Parathyroid adenoma (tissue), 2 donors: ENCODE data around the gene THSD4.

Experiments used
- H2AFZ ChIP-seq: fragments of 300-600 bp; sonication (generic); one replicate; pipeline ENCODE4 v1.7.0; 2017; ENCODE audit warnings: antibody characterized with exemption, mild to moderate bottlenecking
- H3K27ac ChIP-seq: fragments of 300-600 bp; sonication (generic); one replicate; pipeline ENCODE4 v1.7.0; 2017
- H3K27me3 ChIP-seq: fragments of 300-600 bp; sonication (generic); one replicate; pipeline ENCODE4 v1.7.0; 2017; ENCODE audit warnings: low read length; ENCODE audit not compliant: control insufficient read depth, insufficient read depth
- H3K36me3 ChIP-seq: fragments of 300-600 bp; sonication (generic); one replicate; pipeline ENCODE4 v1.7.0; 2017; ENCODE audit warnings: low read length; ENCODE audit not compliant: control insufficient read depth, insufficient read depth
- H3K4me1 ChIP-seq: fragments of 300-600 bp; sonication (generic); one replicate; pipeline ENCODE4 v1.7.0; 2017; ENCODE audit warnings: control low read depth
- H3K4me2 ChIP-seq: fragments of 300-600 bp; sonication (generic); one replicate; pipeline ENCODE4 v1.7.0; 2017; ENCODE audit warnings: low read length
- H3K4me3 ChIP-seq: fragments of 300-600 bp; sonication (generic); one replicate; pipeline ENCODE4 v1.7.0; 2017; ENCODE audit warnings: low read depth, low read length
- H3K79me2 ChIP-seq: fragments of 300-600 bp; sonication (generic); one replicate; pipeline ENCODE4 v1.7.0; 2017; ENCODE audit warnings: control low read depth
- H3K9ac ChIP-seq: fragments of 300-600 bp; sonication (generic); one replicate; pipeline ENCODE4 v1.7.0; 2017; ENCODE audit warnings: mild to moderate bottlenecking
- H3K9me3 ChIP-seq: fragments of 300-600 bp; sonication (generic); one replicate; pipeline ENCODE4 v1.7.0; 2017; ENCODE audit warnings: low read length; ENCODE audit not compliant: control insufficient read depth
- CTCF ChIP-seq: fragments of 300-600 bp; sonication (generic); IDR thresholded peaks from one replicate; pipeline ENCODE4 v1.7.0; 2017; ENCODE audit warnings: antibody characterized with exemption, mild to moderate bottlenecking
- donor health status: primary hyperparathyroidism.

THSD4 gene

GRCh38 chr15:71679793-71680353 lies 564.6 kb downstream of the THSD4 start:
- Histone ChIP-seq H3K79me2 (no peaks in the 10 kb centered on the region), H3K36me3 (no peaks in the 10 kb centered on the region), H3K4me1 (no peaks in the 10 kb centered on the region), H3K9ac (no peak overlapping the region), H3K27ac (no peak overlapping the region), H3K27me3 (no peaks in the 10 kb centered on the region), H2AFZ (no peak overlapping the region), H3K4me2 (no peak overlapping the region), H3K9me3 (no peaks in the 10 kb centered on the region), H3K4me3 (no peak overlapping the region)
- no peak for TF ChIP-seq CTCF

DNA sequence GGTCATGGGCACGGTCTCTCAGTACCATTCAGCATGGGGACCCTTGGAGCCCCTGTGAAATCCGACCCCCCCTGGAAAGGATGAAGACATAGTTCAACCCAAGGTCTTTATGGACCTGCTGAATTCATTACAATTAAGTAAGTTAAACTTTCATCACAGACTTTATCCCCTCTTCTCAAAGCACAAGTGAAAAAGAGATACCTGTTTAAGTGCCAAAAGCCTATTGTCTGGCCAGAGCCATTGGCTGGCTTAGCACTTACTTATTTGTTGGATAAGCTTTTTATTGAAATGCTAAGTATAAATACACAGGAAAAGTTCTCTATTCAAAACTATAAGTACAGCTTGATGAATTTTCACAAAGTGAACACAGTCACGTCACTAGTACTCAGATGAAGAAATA lies 566.7 kb downstream of the THSD4 start:
- Histone ChIP-seq H3K79me2 (no peaks in the 10 kb centered on the region), H3K4me2 (no peak overlapping the region), H3K4me1 (no peaks in the 10 kb centered on the region), H3K36me3 (no peaks in the 10 kb centered on the region), H3K27ac (no peak overlapping the region), H3K4me3 (no peak overlapping the region), H3K9me3 (no peaks in the 10 kb centered on the region), H3K9ac (no peak overlapping the region), H2AFZ (no peak overlapping the region), H3K27me3 (no peaks in the 10 kb centered on the region)
- no peak for TF ChIP-seq CTCF

DNA sequence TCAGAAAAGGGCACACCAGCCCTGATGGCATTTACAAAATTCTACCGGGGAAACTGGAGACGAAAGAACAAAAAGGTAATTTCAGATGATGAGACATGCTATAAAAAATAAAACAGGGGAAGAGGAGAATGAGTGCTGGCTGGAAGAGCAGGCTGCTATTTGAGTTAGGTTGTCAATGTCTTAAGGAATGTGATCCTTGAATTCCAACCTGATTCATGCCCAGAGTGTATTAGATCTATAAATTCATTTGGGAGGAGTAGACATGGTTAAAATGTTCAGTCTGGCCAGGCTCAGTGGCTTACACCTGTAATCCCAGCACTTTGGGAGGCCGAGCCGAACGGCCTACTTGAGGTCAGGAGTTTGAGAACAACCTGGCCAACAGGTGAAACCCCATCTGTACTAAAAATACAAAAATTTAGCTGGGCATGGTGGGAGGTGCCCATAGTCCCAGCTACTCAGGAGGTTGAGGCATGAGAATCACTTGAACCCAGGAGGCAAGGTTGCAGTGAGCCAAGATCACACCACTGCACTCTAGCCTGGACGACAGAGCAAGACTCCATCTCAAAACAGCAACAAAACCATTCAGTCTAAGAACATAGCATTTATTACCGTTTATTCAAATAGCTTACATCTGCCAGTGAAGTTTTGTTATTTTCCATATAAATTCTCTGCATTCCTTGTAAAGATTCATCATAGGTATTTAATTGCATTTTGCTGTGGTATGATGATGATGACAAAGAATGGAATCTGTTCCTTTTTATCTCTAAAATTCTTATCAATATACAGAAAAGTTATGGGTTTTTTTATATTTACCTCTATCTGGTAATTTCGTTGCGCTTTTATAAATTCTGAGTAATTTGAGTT lies 568.4 kb downstream of the THSD4 start:
- Histone ChIP-seq H3K4me1 (no peaks in the 10 kb centered on the region), H3K36me3 (no peaks in the 10 kb centered on the region), H3K27me3 (no peaks in the 10 kb centered on the region), H3K9ac (no peak overlapping the region), H3K9me3 (no peaks in the 10 kb centered on the region), H3K4me2 (no peak overlapping the region), H3K27ac (no peak overlapping the region), H2AFZ (no peak overlapping the region), H3K4me3 (no peak overlapping the region), H3K79me2 (no peaks in the 10 kb centered on the region)
- TF ChIP-seq CTCF, result no peak

DNA sequence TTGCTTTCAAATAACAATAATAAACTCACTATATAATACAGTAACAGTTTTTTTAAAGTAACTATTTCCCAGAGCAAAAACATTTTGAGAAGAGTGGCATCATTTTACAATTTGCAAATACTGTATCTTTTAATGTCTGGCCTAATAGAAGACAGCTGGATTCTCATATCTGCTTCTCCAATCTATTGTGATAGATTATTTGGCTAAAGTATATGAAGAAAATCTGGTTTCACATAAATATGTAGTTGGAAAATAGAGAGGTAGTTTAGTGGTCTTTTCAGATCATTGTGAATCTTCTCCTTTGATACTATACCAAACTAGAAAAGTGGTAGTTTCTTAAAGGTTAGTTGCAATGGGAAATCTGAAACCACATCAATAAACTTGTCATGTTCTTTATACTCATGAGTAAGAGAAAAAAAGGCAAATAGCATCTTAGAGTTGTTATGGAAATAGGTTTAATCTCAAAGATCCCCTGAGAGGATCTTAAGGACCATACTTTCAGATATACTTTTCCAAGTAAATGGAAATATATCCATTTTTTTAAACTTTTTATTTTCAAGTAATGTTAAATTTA lies 570.2 kb downstream of the THSD4 start:
- H3K9me3 ChIP-seq, result no peaks in the 10 kb centered on the region
- no peak overlapping the region for H3K9ac ChIP-seq
- H3K4me2 ChIP-seq, result no peak overlapping the region
- H3K4me1 ChIP-seq, result no peaks in the 10 kb centered on the region
- no peak for TF ChIP-seq CTCF
- no peaks in the 10 kb centered on the region for H3K27me3 ChIP-seq
- H2AFZ ChIP-seq, result no peak overlapping the region
- H3K79me2 ChIP-seq, result no peaks in the 10 kb centered on the region
- no peaks in the 10 kb centered on the region for H3K36me3 ChIP-seq
- H3K4me3 ChIP-seq, result no peak overlapping the region
- no peak overlapping the region for H3K27ac ChIP-seq
